Measurements from ENCODE around the gene PTCH2. TPM values are rescaled to one million over a fixed set of nuclear protein-coding genes. Genes with fewer than 3 reads are reported as not detected.

PTCH2 gene
- total and polyA plus RNA-seq, 2 of the 13 experiments (the other 11 are each of a cell fraction or from before 2014, with no cell fraction given), result 0.60 to 1.5 TPM

GRCh38 chr1:44775930-44776729 is 66.9 kb downstream of the PTCH2 start:
- Histone ChIP-seq H3K4me2 (ENCODE audit: low read depth, low read length) (peak overlapping the region; percentile 95), H3K27ac (ENCODE audit: extremely low read length, insufficient read depth, low read length) (peak overlapping the region; percentile 81), H3K36me3 (replicated peaks in 1 of 2; ENCODE audit: control insufficient read depth in 1 of 2, insufficient read depth in 2 of 2, low read length in 2 of 2) (peaks cover 12 to 24% of the 10 kb centered on the region in 2 experiments), H2AFZ (ENCODE audit: low read length) (no peak overlapping the region), H4K20me1 (ENCODE audit: insufficient read depth, low read length) (peaks cover 36% of the 10 kb centered on the region), H3K4me3 (replicated peaks in 1 of 3; ENCODE audit: insufficient read depth in 1 of 3, low read depth in 2 of 3, low read length in 3 of 3) (peak overlapping the region; percentile 84 to 97 (median 96)), H3K4me1 (ENCODE audit: insufficient read depth, low read length) (peaks cover 34% of the 10 kb centered on the region), H3K79me2 (ENCODE audit: insufficient read depth, low read length) (peaks cover 35% of the 10 kb centered on the region), H3K9me3 (ENCODE audit: low read length) (no peaks in the 10 kb centered on the region), H3K9ac (ENCODE audit: insufficient read depth, low read depth, low read length) (peak overlapping the region; percentile 91), H3K27me3 (ENCODE audit: control insufficient read depth in 1 of 2, insufficient read depth in 2 of 2, low read length in 2 of 2) (no peaks in the 10 kb centered on the region; a peak in 1 of 5 replicates)
- ChIA-PET CTCF (ENCODE audit: low intra/inter-chr PET ratio, low total read pairs) (no interaction called here), POLR2A (interaction anchor here (0.7 to 4.0 kb wide), 24 partner anchors 8 to 775 kb away, joined by 3 to 47 read pairs (median 8); partner anchors contain the start of genes AKR1A1, BEST4, BTBD19 and DYNLT4)
- 1% methylated on average over 19 of the region's 36 CpGs for WGBS (ENCODE audit: low lambda C conversion rate)
- TSS peak; percentile 69 for BruUV-seq (replicated peaks)
- FAIRE-seq (no peak), DNase-seq (ENCODE audit: low spot score) (no peak), ATAC-seq (0 out of 3 replicates have a peak, but pooled peaks have one; percentile 4)
- in situ Hi-C loops (cut with HindIII; ENCODE audit: extremely low pct_ligation_motif_present, low pct_unique_long_range_greater_than_20kb), result no loop called here
- intact Hi-C loops (cut with micrococcal nuclease; ENCODE audit: unreplicated experiment), result no loop called here
- TF ChIP-seq ZNF558 (CRISPR knock-in tag; IDR thresholded peaks at IDR 0.05; ENCODE audit: borderline replicate concordance) (0 out of 2 replicates have a peak, but pooled peaks have one; percentile 58), TEAD2 (CRISPR knock-in tag; IDR thresholded peaks at IDR 0.05) (no peak), ASH2L (IDR thresholded peaks at IDR 0.05; ENCODE audit: insufficient read length, low read depth, low read length) (peak; percentile 4), MEIS1 (CRISPR knock-in tag; IDR thresholded peaks at IDR 0.05; ENCODE audit: borderline replicate concordance) (peak; percentile 48; the same call in 1 of the 2 replicates), POLR2A (IDR thresholded peaks at IDR 0.05; ENCODE audit: insufficient read depth in 1 of 2, low read depth in 2 of 2, low read length in 2 of 2) (peak in 1 of 2 experiments; percentile 20; a peak in 1 of 4 replicates), HNRNPL (IDR thresholded peaks at IDR 0.05; ENCODE audit: low read depth, low read length) (0 out of 2 replicates have a peak, but pooled peaks have one; percentile 35), GTF3A (CRISPR knock-in tag; conservative IDR thresholded peaks at IDR 0.05) (peak; percentile 65; the same call in 1 of the 2 replicates), HNF1A (IDR thresholded peaks at IDR 0.05; ENCODE audit: low read depth) (no peak), HNF1A (CRISPR knock-in tag; IDR thresholded peaks at IDR 0.05; ENCODE audit: borderline replicate concordance) (peak; percentile 69; the same call in 1 of the 2 replicates), ZNF556 (CRISPR knock-in tag; IDR thresholded peaks at IDR 0.05; ENCODE audit: borderline replicate concordance) (peak; percentile 19; the same call in 1 of the 2 replicates), ZSCAN29 (CRISPR knock-in tag; conservative IDR thresholded peaks at IDR 0.05) (0 out of 2 replicates have a peak, but pooled peaks have one; percentile 10), AGO2 (optimal IDR thresholded peaks at IDR 0.05; ENCODE audit: low read depth, low read length) (peak; percentile 93)

All from HepG2 (cell line).